ENCODE measurements around the gene ST6GAL2.

The ST6GAL2 gene

DNA sequence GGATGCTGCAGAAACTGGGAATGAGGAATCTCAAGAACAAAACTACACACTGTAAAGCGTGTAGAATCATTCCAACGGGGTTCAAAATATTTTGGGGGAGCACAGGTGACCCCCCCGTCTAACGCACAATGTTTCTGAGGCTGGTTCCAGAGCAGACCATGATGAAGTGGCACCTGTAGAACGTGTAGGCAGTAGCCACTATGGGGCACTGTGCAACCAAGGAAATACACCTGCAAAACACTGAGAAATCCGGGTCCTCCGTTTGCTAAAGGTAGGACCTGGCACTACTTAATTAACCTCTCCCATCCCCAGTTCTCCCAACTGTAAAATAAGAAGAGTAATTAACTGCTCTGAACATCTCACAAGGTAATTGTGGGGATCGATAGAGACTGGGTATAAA lies 22.6 kb downstream of the ST6GAL2 start:
- DNase-seq (ENCODE audit: low read depth in 2 of 2) = no peak

DNA sequence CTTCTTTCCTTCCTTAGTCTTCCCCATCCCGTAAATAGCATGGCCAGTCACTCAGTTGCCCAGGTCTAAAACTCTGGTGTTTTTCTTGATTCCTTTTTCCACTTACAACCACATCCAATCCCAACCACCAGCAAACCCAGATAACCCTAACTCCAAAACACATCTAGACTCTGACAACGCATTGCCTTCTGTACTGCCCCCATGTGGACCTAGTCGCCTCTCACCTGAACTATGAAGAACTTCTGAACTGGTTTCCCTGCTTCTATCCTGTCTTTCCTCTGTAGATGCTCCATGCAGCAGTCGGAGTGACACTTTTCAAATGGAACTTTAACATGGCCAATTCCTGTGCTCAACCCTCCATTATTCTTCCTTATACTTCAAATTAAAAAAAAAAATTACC lies 26.5 kb downstream of the ST6GAL2 start:
- no peak for DNase-seq (ENCODE audit: low read depth in 2 of 2)

DNA sequence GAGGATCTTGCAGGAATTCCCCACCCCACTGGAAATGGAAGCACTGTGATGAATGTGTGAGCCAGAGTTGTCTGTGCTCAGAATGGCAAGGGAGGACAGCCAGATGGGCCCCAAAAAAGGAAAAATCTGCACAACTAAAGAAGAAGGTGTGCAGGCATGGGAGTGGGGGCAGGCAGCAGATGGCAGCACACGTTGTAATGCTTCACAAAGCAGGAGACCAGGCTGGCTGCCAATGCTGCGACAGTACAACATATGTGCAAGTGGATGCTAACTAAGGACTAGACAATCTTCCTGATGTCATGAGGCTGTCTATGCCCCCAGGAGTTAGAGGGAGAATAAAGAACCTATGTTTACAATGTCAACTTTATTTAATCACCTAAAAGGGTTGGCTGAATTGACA lies 27.2 kb downstream of the ST6GAL2 start:
- DNase-seq (ENCODE audit: low read depth in 2 of 2) = no peak

DNA sequence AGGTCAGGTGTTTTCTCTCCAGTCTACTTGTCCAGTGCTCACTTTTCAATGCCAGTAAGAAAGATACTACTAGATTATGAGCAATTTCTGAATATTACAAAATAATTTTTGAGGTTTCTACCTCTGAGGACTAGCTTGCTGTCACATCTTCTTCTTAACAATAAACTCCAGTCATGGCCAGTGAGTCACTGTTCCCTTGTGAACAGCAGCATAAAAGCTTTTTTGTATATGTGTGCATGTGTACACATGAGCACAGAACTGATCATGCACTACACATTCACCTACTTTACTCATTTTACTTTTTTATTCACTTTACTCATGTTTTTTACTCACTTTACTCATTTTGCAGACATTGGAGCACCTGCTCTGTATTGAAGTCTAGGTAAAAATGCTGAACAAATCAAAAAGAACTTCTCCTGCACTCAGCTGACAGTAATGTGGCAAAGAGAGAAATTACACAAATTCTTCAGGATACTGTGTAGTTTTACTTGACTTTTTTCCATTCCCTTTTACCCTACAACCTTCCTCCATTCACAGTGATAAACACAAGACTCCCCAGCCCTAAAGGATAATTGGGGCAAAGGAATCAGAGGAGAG lies 28.0 kb downstream of the ST6GAL2 start:
- no peak for DNase-seq (ENCODE audit: low read depth in 2 of 2)

DNA sequence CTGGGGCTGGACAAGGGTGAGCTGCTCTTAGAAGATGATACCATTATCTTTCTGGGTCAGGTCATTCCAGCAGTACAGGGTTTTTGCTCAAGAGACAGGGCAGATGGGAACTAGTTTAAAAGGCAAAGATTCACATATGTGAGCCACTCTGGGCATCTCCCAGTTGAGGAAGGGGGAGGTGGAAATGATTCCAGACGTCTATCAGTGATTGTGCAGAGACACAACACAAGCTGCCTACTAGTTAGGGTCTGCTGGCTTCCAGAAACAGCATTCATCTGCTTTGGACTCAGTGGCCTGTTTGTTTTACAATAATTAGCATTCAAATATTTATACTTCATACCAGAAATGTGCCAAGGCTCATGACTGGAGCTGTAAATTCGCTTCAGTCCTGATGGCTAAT lies 32.3 kb downstream of the ST6GAL2 start:
- no peak for DNase-seq (ENCODE audit: low read depth in 2 of 2)

DNA sequence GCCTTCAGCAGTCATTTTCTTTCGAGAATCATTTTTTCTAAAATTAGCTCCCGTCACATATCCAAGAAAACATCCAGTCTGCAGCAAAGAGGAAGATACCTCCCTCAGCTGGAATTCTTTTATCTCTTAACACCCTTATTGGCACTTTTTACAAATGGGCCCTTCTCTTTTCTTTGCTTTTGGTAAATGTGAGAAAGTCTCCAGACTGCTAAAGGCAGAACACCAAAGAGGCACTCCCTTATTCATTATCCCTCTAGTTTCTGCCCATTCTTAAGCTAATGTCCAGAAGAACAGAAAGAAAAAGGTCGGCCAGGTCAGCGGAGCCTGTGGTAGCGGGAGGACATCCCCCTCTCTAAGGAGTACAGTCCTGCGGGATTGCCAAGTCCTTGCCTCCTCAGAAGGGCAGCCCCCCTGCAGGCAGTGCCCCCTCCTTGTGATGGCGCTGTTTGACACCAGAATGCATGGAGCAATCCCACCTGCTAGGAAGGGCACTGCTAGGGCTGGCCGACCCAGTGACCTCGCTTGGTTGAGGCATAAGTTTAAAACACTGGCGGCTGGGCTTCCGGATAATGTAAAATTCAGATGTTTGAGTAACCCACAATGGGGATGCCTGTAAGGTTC lies 34.0 kb downstream of the ST6GAL2 start:
- DNase-seq (ENCODE audit: low read depth in 2 of 2) = no peak

DNA sequence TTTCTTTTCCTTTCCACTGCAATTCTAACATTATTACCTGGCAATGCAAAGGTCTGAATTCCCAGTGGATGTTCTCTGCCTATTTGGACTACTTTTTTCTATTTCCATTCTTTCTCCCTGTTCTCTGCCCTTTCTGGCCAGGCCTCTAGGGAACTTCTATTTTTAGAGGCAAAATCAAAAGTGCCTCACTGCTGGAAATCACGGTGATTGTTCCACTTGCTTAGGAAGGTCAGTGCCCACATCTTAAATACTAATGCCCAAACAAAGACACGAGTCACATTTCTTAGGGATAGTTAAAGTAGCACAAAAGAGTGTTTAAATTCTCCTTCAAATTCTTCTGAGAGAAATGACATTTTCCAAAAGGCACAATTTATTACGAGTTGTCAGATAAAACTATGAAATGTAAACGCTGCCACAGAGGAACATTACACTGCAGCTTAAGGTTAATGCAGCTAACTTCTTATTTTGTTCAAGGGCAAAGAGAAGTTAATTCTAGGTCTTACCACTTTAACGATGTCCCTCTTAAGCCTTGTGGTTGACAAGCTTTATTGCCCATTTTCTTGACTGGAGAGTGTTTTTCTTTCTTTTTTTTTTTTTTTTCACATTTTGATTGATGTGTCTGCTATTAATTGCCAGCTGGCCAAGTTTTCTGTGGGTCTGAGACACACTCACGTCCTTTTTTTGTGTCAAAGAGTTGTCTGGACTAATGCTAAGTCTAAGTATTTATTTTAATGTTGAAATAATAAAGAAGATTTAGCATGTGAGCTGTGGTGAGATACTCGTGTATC lies 34.7 kb downstream of the ST6GAL2 start:
- no peak for DNase-seq (ENCODE audit: low read depth in 2 of 2)

DNA sequence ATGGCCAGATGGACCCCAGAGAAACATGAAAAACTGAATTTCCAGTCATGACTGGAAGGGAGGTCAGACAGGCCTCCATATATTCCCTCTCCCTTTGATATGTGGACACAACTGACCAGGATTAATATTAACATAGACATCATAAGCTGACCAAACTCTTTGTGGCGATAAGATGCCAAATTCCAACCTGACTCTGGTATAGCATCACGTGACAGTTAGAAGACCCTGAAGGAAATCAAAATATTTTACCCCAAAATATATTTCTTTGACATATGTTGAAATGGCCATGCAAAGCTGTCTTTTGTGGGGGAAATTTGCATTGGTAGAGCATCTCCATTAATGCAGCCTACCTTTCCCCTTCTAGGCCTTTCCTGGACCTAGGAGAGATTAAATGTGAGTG lies 36.7 kb downstream of the ST6GAL2 start:
- DNase-seq (ENCODE audit: low read depth in 2 of 2) = no peak

DNA sequence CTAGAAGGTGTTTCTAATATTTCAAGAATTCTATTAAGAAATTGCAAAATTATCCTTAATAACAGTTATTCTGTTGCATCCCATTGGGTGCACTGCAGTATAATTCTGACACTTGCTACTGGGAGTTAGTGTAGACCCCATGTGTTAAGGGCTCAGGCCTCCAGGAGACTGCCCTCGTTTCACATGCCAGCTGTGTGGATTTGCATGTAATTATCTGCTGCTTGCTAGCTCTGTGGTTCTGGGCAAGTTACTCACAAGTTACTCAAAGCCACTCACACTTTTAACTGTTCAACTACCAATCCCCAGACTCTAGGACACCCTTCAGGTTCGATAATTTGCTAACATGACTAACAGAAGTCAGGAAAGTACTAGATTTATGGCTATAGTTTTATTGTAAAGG lies 38.6 kb downstream of the ST6GAL2 start:
- no peak for DNase-seq (ENCODE audit: low read depth in 2 of 2)

DNA sequence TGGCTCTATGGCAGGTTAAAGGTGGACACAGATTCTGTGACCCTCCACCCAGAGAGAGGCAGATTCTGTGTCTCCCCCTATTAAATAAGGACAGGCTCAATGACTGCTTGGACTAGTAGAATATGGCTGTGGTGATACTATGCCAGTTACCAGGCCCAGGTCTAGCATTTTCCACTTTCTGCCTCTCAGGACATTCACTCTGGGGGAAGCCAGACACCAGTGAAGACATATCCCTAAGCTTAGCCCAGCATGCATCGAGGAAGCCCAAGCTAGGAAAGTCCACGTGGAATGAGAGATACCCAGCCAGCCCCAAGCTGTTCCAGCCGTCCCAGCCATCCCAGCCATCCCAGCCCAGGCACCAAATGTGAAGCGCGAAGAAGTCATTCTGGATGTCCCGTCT lies 40.3 kb downstream of the ST6GAL2 start:
- no peak for DNase-seq (ENCODE audit: low read depth in 2 of 2)

DNA sequence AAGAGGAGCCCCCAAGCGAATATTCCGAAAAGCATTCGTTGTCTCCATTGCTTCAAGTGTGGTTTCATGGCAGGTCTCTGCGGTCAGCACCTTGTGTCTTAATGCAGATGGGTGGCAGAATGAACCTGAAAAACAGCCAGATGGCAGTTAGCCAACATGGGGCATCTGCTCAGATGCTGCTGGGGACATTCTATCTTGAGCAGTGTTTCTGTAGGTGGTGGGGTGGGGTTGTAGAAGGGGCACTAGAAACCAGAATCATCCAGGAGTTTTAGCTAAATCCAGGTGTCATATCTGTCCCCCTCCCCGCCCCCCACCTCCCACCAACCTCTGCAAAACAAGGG lies 42.1 kb downstream of the ST6GAL2 start:
- DNase-seq (ENCODE audit: low read depth in 2 of 2) = no peak

DNA sequence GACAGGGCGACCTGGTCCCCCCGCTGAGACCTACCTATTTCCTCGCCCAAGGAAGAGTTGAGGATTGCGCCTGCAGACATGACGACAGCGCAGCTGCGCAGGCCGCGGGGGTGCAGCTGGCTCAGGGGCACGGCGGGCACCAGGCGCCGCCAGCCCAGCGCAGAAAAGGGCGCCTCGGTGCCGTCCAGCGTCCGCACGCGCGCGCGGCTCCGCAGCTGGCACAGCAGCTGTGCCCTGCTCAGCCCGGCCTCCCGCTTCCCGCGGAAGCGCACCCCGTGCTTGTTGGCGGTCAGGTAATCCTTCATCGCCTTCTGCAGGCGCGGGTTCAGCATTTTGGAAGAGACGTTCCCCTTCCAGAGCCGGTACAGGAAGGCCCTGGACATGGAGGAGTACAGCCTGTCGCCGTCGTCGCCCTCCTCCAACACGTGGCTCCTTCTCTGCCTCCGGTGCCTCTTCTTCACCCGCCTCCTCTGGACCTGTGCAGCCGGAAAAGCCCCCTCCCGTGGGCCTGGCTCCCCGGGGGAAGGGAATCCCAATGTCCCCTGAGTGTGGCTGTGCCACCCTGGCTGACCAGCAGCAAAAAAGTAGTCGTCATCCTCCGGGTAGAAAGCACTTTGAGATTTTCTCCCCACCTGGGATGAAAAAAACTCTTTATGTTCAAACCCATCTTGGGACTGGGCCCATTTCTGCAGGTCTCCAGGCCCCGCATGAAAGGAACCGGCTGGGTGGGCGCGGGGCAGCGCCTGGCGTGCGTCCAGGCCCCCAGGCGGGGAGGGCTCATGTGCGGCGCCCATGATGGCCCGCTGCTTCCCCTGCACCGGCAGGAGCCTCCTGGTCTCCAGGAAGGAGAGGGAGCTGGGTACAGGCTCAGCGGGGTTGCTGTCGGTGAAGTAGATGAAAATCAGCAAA lies 42.7 kb downstream of the ST6GAL2 start:
- DNase-seq (ENCODE audit: low read depth in 2 of 2) = no peak

DNA sequence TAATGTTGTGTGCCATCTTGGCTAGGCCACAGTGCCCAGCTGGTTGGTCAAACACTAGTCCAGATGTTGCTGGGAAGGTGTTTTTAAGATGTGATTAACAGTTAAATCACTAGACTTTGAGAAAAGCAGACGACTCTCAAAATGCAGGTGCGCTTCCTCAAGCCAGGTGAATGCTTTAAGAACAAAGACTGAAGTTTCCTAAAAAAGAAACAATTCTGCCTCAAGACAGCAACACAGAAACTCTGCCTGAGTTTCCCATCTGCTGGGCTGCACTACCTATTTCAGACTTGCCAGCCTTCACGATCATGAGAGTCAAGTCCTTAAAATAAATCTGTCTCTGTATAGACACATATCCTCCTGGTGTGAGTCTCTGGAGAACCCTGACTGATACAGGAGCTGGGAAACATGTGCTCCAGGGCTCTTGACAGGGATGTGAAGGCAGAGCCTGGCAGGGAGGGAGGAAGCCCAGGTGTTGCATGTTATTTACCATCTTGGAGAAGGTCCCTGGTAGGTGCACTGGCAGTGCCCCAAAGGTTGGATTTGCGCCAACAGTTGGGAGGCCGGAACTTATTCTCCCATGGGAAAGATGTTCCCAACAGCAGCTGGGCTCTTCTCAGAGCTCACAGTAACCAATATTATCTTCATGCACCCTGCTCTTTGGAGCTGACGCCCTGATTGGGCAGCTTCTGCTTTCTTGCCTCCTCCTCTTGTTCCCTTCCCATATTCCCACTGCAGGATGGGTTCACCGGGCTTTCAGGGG lies 43.9 kb downstream of the ST6GAL2 start:
- DNase-seq (ENCODE audit: low read depth in 2 of 2) = no peak

DNA sequence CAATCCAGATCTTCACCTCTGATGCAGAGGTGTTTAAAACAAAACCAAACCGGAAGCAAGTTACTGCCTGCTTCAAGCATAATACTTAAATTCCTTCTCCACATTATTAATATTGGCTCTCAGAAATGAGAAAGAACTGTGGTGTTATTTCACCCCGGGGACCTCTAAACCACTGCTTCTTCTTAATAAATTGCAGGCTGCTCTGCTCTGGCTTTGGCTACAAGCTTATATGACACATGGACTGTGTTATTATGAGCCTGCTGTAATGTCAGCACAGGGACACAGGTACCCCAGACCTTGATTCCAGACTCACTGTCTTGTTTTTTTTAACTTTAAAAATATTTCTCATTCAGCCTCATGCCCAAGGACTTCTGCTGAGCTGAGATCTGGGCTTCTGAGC lies 45.1 kb downstream of the ST6GAL2 start:
- DNase-seq (ENCODE audit: low read depth in 2 of 2) = no peak

DNA sequence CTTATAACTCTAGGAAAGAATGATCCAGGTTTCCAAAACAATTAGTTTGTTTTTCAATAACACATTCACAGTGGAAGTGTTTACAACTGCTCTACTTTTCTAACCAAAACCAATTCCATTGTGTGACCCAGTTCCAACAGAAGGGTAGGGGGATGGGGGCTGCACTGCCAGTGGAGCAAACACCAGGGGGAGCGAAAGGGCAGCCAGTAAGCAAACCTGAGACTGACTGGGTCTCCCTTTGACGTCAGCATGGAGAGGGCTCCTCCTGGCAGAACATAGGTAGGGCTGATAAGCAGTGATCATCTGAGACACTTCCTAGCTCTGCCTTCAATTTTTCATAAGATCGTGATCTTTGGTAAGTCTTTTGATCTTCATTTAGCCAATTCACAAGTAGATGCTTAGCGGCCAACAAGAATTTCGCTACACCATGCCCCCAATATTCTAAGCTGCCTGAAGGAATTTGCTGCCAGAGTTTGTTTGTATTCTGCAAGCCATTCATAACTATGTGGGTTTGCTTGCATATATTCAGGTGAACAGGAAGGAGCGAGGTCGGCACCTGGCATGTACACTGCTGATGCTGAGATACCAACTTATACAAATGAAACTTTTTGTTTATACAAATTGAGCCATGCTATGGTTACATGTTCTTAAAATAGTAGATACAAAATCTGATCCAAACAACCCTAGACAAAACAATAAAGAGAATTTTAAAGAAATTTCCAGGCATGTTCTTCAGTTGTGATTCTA lies 45.9 kb downstream of the ST6GAL2 start:
- DNase-seq (ENCODE audit: low read depth in 2 of 2) = no peak

DNA sequence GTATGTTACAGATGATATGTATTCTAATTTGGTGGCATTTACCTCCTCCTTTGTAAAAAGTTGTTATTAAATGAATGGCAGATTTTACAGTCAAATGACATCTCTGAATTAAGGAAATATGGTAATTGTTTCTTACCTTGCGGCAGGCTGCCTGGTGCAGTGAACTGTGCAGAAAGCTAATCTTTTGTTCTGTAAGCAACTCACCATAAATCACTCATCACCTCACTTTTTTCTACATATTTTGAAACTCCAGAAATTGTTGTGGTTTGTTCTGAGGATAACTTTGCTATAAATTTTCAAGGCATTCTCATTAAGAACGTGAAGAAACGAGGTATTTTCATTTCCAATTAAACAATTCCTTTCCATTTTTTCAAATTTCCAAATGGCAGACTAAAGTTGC lies 52.7 kb downstream of the ST6GAL2 start:
- DNase-seq (ENCODE audit: low read depth in 2 of 2) = no peak

DNA sequence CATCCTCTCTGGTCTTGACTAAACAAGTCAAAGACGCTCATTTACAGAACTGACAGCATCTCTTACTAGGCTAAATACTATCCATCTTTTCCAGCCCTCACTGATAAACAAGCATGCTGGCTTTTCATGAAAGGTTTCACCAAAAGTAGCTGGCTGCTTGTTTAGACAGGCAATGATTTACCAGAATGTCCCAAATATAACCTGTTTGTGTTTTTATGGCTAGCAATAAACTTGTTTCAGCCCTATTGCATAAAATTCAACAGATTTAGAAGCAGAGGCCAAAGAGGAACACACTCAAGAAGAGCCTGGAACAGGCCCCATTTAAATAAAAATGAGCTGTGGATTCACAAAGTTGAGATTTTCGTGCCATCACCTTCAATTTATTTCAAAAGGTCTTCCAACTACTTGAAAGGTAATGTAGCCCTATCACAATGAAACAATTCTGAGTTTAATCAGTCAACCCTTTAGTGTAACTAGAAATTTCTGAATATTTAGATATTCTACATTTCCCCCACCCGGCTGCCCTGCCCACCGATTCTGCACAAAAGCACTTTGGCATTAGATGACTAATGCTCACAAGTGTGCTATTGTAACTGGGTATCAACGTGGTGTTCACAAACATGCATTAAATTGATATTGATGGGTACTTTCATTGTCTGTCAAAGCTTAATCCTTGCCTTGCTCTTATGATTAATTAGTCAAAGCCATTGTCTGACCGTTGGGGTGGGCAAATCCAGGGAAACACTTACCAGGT lies 54.0 kb downstream of the ST6GAL2 start:
- no peak for DNase-seq (ENCODE audit: low read depth in 2 of 2)

DNA sequence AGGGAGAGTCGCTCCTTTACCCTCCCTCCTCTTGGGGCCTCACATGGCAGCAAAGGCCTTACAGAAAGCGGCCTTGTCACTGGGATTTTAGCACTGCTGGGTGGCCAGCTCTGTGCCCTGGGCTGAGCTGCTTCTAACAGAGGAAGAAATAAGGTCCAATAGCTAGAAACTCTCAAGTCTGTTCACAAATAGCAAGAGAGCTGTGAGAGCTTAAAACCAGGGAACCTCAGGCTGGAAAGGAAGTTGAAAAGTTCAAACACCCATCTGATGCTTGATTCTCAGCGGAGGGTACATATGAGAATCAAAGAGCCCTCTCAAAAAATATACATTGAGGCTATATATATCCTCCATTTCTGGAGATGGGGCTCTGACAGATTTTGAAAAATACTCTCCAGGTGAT lies 54.7 kb downstream of the ST6GAL2 start:
- no peak for DNase-seq (ENCODE audit: low read depth in 2 of 2)

DNA sequence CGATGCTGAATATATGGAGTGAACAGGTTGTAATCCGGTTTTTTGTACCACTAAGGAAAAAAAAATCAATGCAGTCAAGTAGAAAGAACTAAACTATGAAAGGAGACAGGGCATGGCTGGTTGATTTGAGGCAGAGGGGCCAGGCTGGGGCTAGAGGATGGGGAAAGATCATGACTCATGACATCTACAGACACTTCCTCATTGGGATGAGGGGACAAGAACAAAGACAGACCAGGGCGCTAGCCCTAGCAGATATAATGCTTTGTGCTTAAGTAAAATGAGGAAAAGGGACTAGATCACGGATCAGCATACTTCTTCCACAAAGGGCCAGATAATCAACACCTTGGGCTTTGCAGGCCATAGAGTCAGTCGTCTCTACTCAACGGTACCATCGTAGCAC lies 55.8 kb downstream of the ST6GAL2 start:
- no peak for DNase-seq (ENCODE audit: low read depth in 2 of 2)

DNA sequence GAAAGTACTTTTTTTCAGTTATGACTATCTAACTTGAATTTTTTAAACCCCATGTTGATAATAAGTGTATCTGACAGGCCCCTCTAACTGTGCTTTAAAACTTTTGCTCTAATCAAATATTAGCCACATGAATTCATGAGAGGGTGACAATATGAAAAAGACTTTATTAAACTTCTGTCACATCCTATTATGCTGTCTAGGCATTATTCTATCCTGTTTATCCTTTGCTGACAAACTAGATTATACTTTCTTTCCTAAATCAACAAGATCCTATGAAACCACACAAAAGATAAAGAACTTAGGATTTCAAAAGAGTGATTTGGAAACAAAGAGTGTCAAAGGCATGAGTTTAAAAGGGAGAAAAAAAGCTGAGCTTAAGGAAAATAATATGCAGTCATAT lies 57.8 kb downstream of the ST6GAL2 start:
- no peak for DNase-seq (ENCODE audit: low read depth in 2 of 2)

Measured in stimulated activated CD4-positive, alpha-beta T cell treated with anti-CD3 and anti-CD28 coated beads, Interleukin-1b, Interleukin-23, amount 100 ng/mL, for 4 hours (primary cell).